HepG2 (cell line): ENCODE measurements around the gene RBM19.

Experiments used
- FOXO1 ChIP-seq: sonication (generic); formaldehyde crosslinking; IDR thresholded peaks from 2 replicates; pipeline ENCODE4 v1.4.0; 2020; ENCODE audit warnings: missing genetic modification reagents
- HDAC6 ChIP-seq: fragments of 200-600 bp; sonication (generic); IDR thresholded peaks from 2 replicates; pipeline ENCODE4 v1.7.0; 2017; ENCODE audit warnings: mild to moderate bottlenecking, antibody characterized with exemption, low read length, low read depth
- ZNF496 ChIP-seq: sonication (generic); formaldehyde crosslinking; IDR thresholded peaks from 2 replicates; pipeline ENCODE4 v1.8.1; 2023; ENCODE audit warnings: mild to moderate bottlenecking, moderate library complexity, missing genetic modification reagents; ENCODE audit not compliant: insufficient replicate concordance

DNA sequence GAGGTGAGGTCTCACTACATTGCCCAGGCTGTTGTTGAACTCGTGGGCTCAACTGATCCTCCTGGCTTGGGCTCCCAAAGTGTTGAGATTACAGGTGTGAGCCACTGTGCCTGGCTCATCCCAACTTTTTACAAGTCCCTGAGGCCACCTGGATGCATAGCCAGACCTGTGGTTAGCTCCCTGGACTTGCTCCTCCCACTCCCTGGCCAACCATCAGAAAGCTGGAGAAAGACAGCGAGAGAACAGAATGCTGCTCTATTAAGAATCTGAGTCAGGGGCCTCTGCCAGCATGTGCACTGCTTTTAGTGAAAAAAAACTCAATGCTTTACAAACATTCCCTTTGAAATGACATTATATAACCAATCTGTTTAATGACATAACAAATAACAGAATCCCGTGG is 78.2 kb downstream of the RBM19 start:
- TF ChIP-seq FOXO1 (CRISPR knock-in tag): no peak
- no peak for TF ChIP-seq HDAC6
- TF ChIP-seq ZNF496 (CRISPR knock-in tag): no peak
